ENCODE measurements around the gene CNTNAP5. TPM values are rescaled to one million over a fixed set of nuclear protein-coding genes. Genes with fewer than 3 reads are reported as not detected.

The CNTNAP5 gene
- total RNA-seq, 2 donors from 2014 or later, result 0.11 TPM; not detected in 1

DNA sequence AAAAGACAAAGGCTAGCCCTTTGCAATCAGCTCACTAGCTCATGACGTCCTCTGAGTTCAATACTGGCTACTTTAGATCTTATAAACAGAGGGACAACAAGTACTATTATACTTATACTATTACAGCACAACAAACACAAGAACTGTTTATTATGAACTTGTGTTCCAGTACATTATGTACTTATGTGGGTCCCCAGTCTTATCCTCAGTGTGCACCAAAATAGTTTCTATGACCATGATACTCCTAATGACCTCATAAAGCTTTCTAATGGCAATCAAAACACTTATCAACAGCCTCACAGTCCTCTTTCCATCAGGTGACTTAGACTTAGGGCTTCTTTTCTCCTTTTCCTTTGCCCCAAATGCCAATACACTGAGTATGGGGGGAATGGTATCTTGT is 614.4 kb downstream of the CNTNAP5 start:
- no peak overlapping the region for H3K27ac ChIP-seq
- no peaks in the 10 kb centered on the region for H3K4me1 ChIP-seq (replicated peaks)
- DNase-seq (ENCODE audit: low spot score), result no peak
- H3K36me3 ChIP-seq, result no peaks in the 10 kb centered on the region
- intact Hi-C loops (cut with DNase I), result no loop called here
- H3K27me3 ChIP-seq (replicated peaks; ENCODE audit: insufficient read depth), result no peaks in the 10 kb centered on the region
- H3K4me3 ChIP-seq, result no peak overlapping the region
- TF ChIP-seq CTCF (IDR thresholded peaks at IDR 0.05) (no peak), POLR2A (IDR thresholded peaks at IDR 0.05) (no peak), POLR2AphosphoS5 (IDR thresholded peaks at IDR 0.05) (no peak)
- no peaks in the 10 kb centered on the region for H3K9me3 ChIP-seq
- WGBS, result 24% methylated on average over 1 of the region's 1 CpG

DNA sequence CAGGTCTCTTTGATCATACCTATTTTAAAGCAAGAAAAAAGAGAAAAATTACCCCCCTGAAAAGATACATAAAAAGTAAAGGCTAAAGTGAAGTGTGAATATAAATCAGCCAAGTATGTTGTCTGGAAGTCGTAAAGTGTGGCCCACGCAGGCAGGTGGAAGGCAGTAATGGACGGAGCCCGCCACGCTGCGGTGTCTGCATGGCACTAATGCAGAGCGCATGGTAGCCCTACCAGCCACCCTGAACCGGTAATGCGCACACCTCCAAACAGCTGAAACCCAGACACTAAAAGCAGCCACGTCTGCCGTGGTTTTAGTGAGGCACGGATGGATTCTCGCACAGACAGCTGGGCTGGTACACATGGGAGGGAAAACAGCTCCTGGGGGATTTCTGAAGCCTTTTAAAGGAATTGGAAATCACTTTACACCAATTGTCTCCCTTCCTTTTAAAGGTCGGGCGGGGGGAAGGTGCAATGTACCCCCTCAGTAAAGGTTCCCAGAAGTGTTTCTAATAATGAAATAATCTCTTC is 615.2 kb downstream of the CNTNAP5 start:
- Histone ChIP-seq H3K9me3 (no peaks in the 10 kb centered on the region), H3K27ac (no peak overlapping the region), H3K4me3 (no peak overlapping the region), H3K36me3 (no peaks in the 10 kb centered on the region), H3K27me3 (replicated peaks; ENCODE audit: insufficient read depth) (no peaks in the 10 kb centered on the region), H3K4me1 (replicated peaks) (no peaks in the 10 kb centered on the region)
- intact Hi-C loops (cut with DNase I), result no loop called here
- no peak for DNase-seq (ENCODE audit: low spot score)
- TF ChIP-seq POLR2AphosphoS5 (IDR thresholded peaks at IDR 0.05) (no peak), POLR2A (IDR thresholded peaks at IDR 0.05) (no peak), CTCF (IDR thresholded peaks at IDR 0.05) (no peak)
- 68% methylated on average over 15 of the region's 15 CpGs for WGBS

DNA sequence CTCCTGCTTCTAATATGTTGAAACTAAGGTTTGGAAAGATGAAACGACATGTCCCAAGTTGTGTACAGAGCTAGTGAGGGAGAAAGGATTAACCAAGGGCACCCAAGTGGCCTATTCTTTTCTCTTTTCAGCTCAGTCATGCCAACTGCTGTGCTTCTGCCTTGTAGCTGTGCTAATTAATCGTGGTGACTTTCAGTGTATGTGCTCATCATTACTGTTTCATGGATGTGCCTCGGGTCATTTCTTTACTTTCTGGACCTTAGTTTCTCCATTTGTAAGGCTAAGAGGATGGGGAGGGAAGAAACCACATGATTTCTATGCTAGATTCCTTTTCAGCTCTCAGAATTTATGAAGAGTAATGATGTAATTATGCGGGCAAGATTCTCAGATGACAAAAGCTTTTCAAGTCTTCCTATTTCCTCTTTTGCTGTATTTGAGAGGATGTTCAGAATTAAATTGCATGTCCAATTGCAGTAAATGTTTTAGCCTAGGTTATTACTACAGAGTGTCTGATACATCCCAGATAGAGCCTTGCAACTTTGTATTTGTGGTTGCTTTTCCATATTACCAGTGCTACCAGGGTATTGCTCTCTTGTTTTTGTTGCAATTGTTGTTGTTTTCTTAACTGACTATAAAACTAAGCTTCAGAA is 621.2 kb downstream of the CNTNAP5 start:
- Histone ChIP-seq H3K4me1 (replicated peaks) (no peaks in the 10 kb centered on the region), H3K4me3 (no peak overlapping the region), H3K27ac (no peak overlapping the region), H3K27me3 (replicated peaks; ENCODE audit: insufficient read depth) (no peaks in the 10 kb centered on the region), H3K36me3 (no peaks in the 10 kb centered on the region), H3K9me3 (no peaks in the 10 kb centered on the region)
- 77% methylated on average over 4 of the region's 4 CpGs for WGBS
- DNase-seq (ENCODE audit: low spot score), result no peak
- intact Hi-C loops (cut with DNase I), result no loop called here
- no peak for TF ChIP-seq POLR2AphosphoS5 (IDR thresholded peaks at IDR 0.05)
- TF ChIP-seq POLR2A (IDR thresholded peaks at IDR 0.05), result no peak
- TF ChIP-seq CTCF (IDR thresholded peaks at IDR 0.05), result no peak

DNA sequence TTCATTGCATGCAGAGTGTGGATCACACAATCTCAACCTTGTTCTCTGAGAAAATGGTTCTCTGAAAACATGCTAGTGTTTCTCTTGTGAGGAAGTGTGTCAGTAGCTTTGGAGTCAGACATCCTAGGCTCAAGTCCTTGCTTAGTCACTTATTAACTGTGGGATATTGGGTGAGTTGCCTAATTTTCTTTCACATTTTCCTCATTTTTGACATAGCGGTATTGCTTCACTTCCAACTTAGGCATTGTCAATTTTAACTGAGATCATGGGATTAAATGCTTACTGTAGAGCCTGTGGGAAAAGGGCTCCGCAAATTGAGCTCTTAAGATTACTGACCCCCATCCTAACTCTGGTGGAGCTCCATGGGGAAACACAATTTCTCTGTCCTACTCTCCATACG is 622.2 kb downstream of the CNTNAP5 start:
- intact Hi-C loops (cut with DNase I), result no loop called here
- Histone ChIP-seq H3K27ac (no peak overlapping the region), H3K4me3 (no peak overlapping the region), H3K27me3 (replicated peaks; ENCODE audit: insufficient read depth) (no peaks in the 10 kb centered on the region), H3K36me3 (no peaks in the 10 kb centered on the region), H3K4me1 (replicated peaks) (no peaks in the 10 kb centered on the region), H3K9me3 (no peaks in the 10 kb centered on the region)
- 88% methylated on average over 3 of the region's 3 CpGs for WGBS
- no peak for DNase-seq (ENCODE audit: low spot score)
- no peak for TF ChIP-seq POLR2A (IDR thresholded peaks at IDR 0.05)

GRCh38 chr2:124647663-124648062 is 622.6 kb downstream of the CNTNAP5 start:
- Histone ChIP-seq H3K4me1 (replicated peaks) (no peaks in the 10 kb centered on the region), H3K9me3 (no peaks in the 10 kb centered on the region), H3K27ac (no peak overlapping the region), H3K4me3 (no peak overlapping the region), H3K36me3 (no peaks in the 10 kb centered on the region), H3K27me3 (replicated peaks; ENCODE audit: insufficient read depth) (no peaks in the 10 kb centered on the region)
- no peak for DNase-seq (ENCODE audit: low spot score)
- intact Hi-C loops (cut with DNase I), result no loop called here
- 88% methylated on average over 12 of the region's 12 CpGs for WGBS
- no peak for TF ChIP-seq POLR2A (IDR thresholded peaks at IDR 0.05)
- TF ChIP-seq CTCF (IDR thresholded peaks at IDR 0.05), result no peak
- no peak for TF ChIP-seq POLR2AphosphoS5 (IDR thresholded peaks at IDR 0.05)
